ENCODE results near the gene HNF4A.

The HNF4A gene

DNA sequence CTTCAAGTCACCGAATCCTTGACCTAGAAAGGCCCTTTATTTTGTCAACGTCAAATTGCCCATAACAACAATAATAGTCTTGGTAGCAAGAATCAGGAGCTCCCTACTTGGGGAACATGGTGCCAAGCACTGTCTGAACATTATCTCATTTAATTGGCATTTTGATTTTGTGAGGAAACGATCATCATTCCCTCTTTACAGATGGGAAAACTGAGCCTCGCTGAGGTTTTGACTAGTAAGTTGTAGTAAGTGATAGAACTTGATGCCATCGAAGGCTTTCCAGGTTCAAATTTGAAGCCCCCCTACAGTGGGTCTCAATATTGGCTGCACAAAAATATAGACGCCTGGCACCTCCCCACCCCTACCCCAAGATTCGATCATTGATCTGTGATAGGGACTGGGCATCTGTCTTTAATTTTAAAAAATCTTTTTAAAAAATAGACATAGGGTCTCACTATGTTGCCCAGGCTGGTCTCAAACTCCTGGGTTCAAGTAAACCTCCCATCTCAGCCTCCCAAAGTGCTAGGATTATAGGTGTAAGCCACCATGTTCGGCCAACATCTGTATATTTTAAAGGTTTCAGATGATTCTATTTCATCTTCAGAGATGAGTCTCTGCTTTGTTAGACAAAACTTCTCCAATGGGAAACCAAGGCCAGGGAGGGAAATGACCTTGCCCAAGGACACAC is 36.7 kb downstream of the HNF4A start:
- DNase-seq (ENCODE audit: low read depth in 2 of 3, low spot score in 2 of 3): no peak

DNA sequence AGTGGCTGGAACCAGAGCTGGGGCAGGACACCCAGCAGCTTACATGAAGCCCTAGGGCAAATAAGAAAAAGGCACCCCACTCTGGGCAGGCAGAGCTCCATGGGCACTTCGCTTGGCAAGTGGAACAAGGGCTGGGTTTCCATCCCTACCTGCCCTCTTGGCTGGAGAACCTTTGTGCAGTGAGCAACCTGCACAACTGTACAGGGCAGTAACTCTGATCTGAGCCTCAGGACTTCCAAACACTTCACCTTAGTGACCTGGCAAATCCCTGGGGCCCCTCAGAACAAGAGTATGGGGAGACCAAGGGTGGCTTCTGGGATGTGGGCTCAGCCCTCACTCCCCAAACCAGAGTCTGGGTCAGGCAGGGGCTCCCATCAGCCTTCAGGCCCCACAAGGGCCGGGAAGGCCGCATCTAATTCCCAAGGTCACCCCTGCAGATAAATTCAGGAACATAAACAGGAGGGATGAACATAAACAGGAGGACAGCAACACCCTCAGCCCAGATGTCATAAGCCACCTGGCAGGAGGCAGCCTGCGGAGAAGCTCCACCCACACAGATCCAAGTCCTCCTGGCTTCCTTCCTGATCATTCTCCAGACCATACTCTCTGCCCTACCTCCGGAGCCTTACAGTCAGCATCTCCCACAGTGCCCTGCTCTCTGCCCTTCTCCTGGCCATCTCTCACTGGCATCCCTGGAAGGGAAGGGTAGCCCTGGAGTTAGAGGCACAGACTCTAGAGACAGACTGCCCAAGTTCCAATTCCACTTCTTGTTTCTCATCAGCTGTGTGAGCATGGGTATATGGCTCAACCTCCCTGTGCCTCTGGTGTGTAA is 37.5 kb downstream of the HNF4A start:
- DNase-seq (ENCODE audit: low read depth in 2 of 3, low spot score in 2 of 3): no peak

DNA sequence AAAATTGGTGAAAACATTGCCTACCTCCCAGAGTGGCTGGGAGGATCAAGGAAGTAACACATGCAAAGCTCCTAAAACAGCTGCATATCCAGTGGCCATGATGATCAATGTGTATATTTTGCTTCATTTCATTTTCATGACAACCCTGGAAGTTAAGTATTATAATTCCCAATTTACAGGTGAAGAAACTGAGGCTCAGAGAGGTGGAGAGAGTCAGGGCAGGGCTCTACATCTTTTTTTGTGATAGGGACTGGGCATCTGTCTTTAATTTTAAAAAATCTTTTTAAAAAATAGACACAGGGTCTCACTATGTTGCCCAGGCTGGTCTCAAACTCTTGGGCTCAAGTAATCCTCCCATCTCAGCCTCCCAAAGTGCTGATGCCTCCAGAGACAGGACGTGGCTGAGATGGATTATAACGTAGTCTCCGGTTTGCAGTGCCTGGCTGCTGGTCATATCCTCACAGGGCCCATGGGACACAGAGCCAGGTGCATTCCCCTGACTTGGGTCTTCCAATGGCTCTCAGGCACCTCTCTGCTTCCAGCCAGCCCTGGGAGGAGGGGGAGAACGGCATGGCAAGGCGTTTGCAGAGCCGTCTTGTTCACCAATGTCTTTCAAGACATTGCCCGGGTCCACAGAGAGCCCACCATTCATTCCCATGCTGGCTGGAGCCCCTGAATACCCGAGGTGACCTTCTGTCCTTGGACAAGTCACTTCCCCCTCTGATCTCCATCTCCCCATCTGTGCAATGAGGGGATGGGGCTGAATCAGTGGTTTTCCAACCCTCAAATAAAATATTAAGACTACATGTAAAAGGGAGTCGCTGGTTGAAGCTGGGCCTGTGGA is 38.3 kb downstream of the HNF4A start:
- no peak for DNase-seq (ENCODE audit: low read depth in 2 of 3, low spot score in 2 of 3)

DNA sequence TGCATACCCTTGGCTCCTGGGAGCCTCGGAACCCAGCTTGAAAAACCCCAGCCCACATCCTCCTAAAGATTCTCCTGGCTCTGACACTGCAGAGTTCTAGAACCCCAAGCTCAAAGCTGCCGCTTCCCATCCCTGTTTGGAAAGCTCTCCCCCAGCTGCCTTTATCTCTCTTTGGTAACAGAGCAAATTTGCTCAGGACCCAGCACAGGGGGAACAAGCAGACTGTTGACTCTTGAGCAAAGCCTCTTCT is 38.9 kb downstream of the HNF4A start:
- no peak for DNase-seq (ENCODE audit: low read depth in 2 of 3, low spot score in 2 of 3)

DNA sequence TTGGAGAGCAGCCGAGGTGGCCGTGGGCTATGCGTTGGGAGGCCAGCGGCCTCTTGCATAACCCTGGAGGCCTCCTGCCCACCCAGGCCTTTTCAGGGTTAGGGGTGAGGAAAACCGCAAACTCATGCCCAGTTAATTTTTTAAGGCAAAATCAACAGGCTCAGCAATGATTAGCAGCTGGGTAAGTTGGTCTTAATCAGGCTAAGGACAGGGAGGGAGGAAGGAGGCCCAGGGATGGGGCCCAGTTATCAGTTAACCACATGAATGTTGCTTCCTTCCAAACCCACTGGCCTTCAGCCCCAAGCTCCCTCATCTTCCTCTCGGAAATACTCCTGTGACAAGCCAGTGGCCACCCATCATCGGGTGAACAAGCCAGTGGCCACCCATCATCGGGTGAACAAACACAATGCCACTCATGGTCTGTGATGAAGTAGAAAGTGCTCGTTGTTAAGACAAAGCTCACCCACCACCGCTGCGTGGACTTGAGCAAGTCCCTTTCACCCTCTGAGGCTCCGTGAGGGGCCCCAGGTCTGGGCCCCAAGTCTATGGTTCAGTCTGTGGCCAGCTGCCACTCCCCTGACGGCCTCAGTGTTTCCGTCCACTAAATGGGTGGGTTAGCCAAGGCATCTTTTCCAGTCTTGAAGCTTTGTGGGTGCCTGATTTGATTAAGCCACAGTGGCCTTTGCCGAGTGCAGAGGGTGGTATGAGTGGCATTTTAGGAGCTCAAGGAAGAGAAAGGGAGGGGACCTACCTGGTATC is 39.4 kb downstream of the HNF4A start:
- DNase-seq (ENCODE audit: low read depth in 2 of 3, low spot score in 2 of 3): no peak

DNA sequence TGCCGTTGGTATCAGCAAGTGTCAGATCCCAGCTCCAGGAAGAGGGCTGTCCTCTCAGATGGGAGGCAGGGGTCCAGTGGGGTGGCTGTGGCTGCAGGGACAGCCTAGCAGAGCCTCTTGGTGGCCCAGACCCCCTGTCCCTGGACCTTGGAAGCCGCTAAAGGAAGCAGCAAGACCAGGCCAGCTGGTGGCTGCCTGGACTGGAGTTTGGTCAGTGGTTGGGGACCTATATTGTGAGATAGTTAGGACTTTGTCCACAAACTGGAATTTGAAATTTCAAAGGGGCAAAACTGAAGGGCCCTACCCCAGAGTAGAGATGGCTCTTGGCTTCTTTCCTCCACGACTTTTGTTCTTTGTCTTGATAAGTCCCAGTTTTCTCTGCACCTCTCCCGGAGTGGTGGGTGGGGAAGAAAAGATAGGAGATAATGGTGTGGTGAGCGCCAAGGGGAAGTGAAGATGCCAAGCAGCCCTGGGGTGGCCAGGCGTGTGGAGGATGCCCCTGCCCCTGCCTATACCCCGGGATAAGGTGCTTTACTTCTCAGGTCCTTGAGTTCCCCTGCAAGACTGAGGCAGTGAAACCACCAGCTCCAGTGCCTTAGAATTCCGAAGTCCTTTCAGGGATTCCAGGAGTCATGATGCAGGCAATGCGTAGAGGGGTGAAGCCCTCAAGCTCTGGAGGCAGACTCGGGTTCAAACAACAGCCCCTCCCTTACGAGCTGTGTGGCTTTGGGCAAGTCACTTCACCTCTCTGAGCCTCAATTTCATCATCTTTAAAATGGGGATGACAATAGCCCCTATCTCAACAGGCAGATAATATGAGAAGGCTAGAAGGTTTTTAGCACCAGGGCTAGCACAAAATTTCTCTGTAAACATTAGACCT is 40.2 kb downstream of the HNF4A start:
- no peak for DNase-seq (ENCODE audit: low read depth in 2 of 3, low spot score in 2 of 3)

DNA sequence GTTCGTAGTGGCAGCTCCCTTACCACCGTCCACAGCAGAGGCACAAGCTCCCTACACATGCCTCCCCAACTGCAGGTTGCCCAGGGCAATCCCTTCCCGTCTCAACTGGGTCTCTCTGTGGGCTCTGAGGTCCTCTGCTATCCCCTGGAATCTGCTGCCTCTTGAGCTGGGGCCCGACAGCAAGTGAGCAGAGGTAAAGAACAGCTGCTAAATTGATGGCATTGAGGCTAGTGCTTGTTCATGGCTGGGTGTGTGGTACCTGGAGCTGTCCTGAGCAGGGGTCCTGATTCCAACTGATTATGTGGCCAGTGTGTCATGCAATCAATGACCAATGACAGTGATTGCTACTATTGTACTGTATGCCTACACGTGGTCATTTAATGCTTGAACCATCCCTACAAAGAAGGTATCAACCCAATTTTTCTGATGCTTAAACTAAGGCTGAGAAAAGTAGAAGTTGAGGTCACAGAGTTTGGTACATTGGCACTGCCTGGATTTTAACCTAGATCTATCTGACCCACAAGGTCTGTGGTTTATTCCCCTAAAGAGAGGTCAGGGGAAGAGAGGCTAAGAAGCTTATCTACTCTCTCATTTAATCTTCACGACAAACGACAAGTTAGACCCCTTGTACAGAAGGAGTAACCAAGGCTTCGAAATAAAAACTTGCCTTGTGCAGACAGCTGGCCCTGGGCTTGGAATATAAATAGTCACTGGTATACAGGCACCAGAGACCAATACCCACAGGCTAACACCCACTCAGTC is 41.1 kb downstream of the HNF4A start:
- no peak for DNase-seq (ENCODE audit: low read depth in 2 of 3, low spot score in 2 of 3)

DNA sequence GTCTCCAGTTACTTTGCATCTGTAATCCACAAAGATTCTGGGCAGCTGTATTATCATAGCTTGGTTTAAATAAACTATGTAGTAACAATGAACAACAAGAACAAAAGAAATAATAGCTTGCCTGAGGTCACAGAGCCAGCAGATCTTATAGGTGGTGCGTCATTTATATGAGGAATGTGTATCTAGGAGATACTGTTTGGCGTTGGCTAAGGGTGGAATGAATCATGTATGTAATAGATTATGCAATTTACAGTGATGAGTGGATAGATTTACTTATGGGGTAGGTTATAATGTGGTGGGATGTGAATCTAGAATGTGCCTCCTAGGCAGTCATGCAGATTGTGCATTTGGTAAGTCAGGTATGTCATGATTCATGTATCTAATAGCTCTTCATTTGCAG is 42.8 kb downstream of the HNF4A start:
- no peak for DNase-seq (ENCODE audit: low read depth in 2 of 3, low spot score in 2 of 3)

DNA sequence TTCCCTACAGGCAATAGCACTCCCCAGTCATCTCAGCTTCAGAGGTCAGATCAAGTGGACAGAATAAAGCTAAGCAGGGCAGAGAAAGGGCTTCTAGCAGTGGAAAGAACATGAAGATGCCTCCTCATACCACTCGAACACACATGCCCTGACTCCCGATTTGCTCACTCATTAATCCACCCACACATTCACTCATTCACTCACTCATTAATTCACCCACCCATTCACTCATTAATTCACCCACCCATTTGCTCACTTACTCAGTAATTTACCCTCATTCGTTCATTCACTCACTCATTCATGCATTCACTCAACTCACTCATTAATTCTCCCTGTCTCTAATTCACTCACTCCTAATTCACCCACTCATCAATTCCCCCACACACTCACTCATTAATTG is 43.9 kb downstream of the HNF4A start:
- no peak for DNase-seq (ENCODE audit: low read depth in 2 of 3, low spot score in 2 of 3)

DNA sequence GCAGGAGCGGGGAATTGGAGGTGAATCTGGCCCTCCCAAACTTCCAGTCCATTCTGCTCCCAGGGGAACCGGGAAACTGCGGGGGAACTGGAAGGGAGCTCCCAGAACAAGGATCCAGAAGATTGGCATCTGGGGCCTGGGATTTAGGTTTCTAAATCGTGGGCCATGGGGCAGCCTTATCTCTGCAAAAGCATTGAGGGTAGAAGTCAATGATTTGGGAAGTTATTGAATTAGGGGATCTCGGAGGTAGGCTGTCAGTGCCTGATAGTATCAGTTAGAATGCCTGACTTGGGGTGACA is 45.1 kb downstream of the HNF4A start:
- no peak for DNase-seq (ENCODE audit: low read depth in 2 of 3, low spot score in 2 of 3)

DNA sequence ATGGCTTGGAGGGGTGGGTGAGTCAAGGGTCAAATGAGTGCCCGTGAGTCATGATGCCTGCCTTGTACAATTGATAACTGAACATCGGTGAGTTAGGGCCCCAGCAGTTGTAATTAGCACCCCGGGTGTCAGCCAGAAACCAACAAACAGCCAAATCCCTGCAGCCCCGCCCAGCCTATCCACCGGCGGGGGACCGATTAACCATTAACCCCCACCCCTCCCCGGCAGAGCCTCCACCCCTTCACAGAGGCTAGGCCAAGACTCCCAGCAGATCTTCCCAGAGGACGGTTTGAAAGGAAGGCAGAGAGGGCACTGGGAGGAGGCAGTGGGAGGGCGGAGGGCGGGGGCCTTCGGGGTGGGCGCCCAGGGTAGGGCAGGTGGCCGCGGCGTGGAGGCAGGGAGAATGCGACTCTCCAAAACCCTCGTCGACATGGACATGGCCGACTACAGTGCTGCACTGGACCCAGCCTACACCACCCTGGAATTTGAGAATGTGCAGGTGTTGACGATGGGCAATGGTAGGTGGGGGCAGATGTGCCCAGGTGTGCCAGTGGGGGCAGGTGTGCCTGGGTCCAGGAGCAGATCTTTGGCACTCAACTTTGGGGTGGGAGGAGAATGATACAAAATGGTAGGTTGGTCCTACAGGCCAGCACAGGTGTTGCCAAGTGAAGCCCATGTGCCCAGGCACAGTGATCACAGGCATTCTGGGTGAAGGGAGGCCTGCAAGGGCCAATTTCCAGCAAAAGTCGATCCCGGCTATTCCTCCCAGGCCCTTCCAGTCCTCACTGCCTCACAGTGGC is 45.7 kb downstream of the HNF4A start:
- no peak for DNase-seq (ENCODE audit: low read depth in 2 of 3, low spot score in 2 of 3)

DNA sequence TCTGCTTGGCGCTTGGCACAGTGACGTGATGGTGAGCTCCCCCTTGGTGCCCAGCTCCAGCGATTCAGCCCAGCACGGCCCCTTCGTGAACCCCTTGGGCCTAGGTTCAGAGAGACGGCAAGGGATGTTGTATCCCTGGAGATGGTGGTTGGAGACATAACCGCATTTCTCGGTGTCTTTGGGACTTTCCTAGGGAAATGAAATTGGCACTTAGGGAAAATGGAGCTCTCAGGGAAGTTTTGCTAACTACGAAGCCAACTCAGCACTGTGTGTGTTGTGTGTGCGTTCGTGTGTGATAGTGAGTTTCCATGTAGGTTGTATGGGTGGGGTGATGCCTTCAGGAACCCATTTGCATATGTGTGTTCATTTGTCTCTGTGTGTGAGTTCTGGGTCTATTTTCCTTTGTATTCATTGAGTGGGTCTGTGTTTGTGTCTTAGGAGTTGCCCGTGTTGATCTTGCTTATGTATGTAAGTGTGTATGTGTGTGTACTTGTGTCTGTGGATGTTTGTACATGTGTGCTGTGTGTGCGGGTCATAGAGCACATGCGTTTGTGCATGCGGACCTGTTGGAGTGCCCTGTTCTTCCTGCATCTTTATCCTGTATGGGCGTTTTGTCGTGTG is 46.4 kb downstream of the HNF4A start:
- DNase-seq (ENCODE audit: low read depth in 2 of 3, low spot score in 2 of 3): no peak

DNA sequence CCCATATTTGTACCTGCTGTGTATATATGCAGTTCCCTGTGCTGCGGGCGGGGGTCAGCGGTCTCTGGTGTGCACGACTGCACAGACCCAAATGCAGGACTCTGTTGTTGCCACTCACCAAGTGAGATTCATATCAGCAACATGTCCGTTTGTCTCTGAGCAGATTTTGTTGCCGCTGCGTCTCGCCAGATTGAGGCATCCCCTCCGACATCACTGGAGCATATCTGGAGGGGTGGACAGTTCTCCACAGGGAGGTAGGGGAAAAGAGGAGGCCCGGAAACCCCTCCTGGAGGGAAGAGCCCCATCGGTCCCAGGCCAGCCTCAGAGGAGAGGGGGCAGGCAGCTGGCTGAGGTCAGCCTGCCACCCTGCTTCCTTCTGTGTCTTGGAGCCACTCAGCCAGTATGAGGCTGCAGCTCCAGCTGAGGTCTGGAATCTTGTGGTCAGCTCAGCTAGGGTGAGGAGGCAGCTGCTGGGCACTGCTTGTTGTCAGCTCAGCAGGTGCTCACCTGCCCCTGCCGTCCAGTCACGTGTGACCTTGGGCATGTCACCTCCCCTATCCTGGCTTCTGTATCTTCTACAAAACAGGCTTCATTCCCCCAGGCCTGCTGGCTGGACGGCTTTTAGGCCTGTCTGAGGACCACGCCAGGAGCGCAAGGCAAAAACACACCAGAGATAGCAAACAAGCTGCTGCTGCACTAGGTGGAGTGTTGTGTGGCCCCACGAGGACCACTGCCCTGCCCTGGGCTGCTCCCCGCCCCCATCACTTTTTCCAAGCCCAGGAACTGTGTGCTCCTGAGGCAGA is 47.1 kb downstream of the HNF4A start:
- no peak for DNase-seq (ENCODE audit: low read depth in 2 of 3, low spot score in 2 of 3)

DNA sequence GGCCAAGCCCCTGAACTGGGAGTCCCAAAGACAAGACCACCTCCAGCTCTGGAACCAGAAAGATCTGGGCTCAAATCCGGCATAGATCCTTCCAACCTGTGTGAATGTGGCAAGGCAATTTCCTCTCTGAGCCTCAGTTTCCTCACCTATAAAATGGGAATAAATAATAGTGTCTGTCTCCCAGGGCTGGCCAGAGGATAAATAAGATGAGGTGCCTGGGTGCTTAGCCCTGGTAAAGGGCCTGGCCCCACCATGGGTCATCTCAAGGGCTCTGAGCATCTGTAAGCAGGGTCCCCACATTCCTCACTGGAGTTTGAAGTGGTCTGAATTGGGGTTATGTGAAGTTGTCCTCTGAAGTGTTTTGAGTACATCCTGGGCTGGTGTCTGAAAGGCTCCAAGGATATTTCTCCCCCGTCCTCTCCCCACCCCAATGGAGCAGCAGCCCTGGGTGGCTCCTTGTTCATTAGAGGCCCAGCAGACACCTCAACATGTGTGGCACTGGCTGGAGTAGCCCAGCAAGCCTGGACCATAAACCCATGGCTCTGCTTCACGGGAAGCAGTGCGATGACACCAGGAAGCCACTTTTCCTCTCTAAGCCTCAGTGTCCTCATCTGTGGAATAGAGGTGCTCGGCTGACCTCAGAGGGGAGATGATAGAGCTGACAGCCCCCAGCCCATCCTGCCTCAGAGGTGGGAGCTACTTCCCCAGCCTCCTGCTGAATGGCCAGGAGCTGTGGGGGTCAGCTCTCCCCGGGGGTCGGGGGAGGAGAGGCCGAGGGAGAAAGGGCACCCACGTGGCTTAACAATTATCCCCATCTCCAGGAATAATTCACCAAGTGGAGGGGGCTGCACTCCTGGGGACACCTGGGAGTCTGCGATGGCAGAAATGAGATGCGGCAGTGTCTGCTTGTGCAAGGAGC is 48.0 kb downstream of the HNF4A start:
- no peak for DNase-seq (ENCODE audit: low read depth in 2 of 3, low spot score in 2 of 3)

DNA sequence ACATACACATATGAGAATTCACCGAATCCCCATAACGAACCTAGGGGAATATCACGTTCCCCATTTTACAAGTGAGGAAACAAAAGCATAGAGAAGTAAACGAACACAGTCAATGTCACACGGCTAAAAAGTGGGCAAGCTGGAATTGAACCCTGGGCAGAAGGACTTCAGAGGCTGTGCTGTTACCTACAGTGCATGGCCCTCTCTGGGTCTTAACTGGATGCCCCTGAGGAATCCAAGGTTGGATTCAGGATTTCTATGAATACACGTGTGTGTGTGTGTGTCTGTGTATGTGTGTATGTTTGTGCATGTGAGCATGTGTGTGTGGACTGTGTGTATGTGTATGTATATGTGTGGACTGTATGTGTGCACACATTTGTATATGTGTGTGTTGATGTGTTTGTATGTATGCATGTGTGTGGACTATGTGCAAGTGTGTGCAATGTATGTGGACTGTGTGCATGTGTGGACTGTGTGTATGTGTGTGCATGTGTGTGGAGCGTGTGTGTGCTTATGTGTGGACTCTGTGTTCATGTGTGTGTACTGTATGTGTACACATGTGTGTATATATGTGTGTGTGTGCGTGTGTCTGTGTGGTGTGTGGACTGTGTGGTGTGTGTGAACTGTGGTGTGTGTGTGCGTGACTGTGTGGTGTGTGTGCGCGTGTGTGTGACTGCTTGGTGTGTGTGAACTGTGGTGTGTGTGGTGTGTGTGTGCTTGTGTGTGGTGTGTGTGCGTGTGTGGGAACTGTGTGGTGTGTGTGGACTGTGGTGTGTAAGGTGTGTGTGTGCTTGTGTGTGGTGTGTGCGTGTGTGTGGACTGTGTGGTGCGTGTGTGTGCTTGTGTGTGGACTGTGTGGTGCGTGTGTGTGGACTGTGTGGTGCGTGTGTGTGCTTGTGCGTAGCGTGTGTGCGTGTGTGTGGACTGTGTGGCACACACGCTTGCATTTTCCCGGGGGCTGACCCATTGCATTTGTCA is 49.0 kb downstream of the HNF4A start:
- DNase-seq (ENCODE audit: low read depth in 2 of 3, low spot score in 2 of 3): no peak

DNA sequence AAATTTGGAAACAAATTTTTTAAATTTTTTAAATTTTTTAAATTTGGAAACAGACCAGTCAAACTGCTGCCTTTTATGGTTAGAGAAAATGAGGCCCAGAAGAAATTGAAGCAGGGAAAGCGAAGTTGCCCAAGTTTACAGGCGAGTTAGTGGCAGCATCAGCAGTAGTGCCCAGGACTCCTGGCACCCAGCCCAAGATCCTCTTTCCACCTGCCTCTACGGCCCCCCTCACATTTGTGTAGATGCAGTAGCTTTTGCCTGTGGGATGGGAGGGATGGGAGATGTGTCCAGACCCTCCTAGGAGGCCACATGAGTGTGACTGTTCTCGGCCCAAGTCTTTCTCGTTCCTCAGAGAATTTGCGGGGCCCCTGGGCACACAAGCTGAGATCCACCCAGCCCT is 49.8 kb downstream of the HNF4A start:
- DNase-seq (ENCODE audit: low read depth in 2 of 3, low spot score in 2 of 3): no peak

All from activated CD8-positive, alpha-beta memory T cell treated with anti-CD3 and anti-CD28 coated beads for 48 hours (primary cell).